Smooth muscle cell (in vitro differentiated cells): ENCODE data around the gene ADGRG2. TPM values are rescaled to one million over a fixed set of nuclear protein-coding genes. Genes with fewer than 3 reads are reported as not detected.
"Not testable (repeated sequence)": the region's sequence is repeated elsewhere in the genome, so short reads cannot be mapped to it uniquely, and the experiment has no call there.

Experiments used
- DNase-seq: peaks from one replicate; lab custom pipeline; 2025; ENCODE audit not compliant: unreplicated experiment; lab: John Stamatoyannopoulos, UW
- H2AFZ ChIP-seq: fragments of 200-600 bp; sonication (generic); 2 replicates; pipeline ENCODE4 v1.6.0; 2016; ENCODE audit warnings: antibody characterized with exemption, low read depth, mild to moderate bottlenecking
- H3F3A ChIP-seq: fragments of 200-600 bp; sonication (generic); 2 replicates; pipeline ENCODE4 v1.6.0; 2017; ENCODE audit warnings: antibody characterized with exemption, low read depth
- H3K27ac ChIP-seq: fragments of 200-600 bp; sonication (generic); 2 replicates; pipeline ENCODE4 v1.5.1; 2016; ENCODE audit warnings: low read depth, mild to moderate bottlenecking
- H3K27me3 ChIP-seq: fragments of 200-600 bp; sonication (generic); 2 replicates; pipeline ENCODE4 v1.6.1; 2016; ENCODE audit warnings: low read depth, mild to moderate bottlenecking
- H3K36me3 ChIP-seq: fragments of 200-600 bp; sonication (generic); 2 replicates; pipeline ENCODE4 v1.5.1; 2016; ENCODE audit warnings: low read depth
- H3K4me1 ChIP-seq: fragments of 200-600 bp; sonication (generic); 2 replicates; pipeline ENCODE4 v1.5.1; 2016; ENCODE audit warnings: low read depth
- H3K4me2 ChIP-seq: fragments of 200-600 bp; sonication (generic); 2 replicates; pipeline ENCODE4 v1.6.0; 2016; ENCODE audit warnings: mild to moderate bottlenecking
- H3K4me3 ChIP-seq: fragments of 200-600 bp; sonication (generic); 2 replicates; pipeline ENCODE4 v1.5.1; 2016; ENCODE audit warnings: mild to moderate bottlenecking
- H3K79me2 ChIP-seq: fragments of 200-600 bp; sonication (generic); 2 replicates; pipeline ENCODE4 v1.6.0; 2016; ENCODE audit warnings: low read depth, mild to moderate bottlenecking
- H3K9ac ChIP-seq: fragments of 200-600 bp; sonication (generic); 2 replicates; pipeline ENCODE4 v1.6.0; 2016; ENCODE audit warnings: low read depth
- H3K9me3 ChIP-seq: fragments of 200-600 bp; sonication (generic); replicated peaks from 2 replicates; pipeline ENCODE4 v1.5.1; 2016; ENCODE audit warnings: low read depth
- H4K20me1 ChIP-seq: fragments of 200-600 bp; sonication (generic); 2 replicates; pipeline ENCODE4 v1.6.0; 2016; ENCODE audit warnings: low read depth
- CTCF ChIP-seq: fragments of 200-600 bp; sonication (generic); IDR thresholded peaks from 2 replicates; pipeline ENCODE4 v1.5.1; 2017; ENCODE audit warnings: borderline replicate concordance, mild to moderate bottlenecking, antibody characterized with exemption; ENCODE audit not compliant: insufficient read depth, poor library complexity, severe bottlenecking
- WGBS: methylation state at CpG from one replicate; pipeline ENCODE4 v1.1.7; 2016; ENCODE audit warnings: low lambda C conversion rate; 5-methylcytosine and 5-hydroxymethylcytosine counted together
- polyA plus RNA-seq: library from polyadenylated mRNA; unstranded; fragments of >200 nt; fragmentation: Nextera tagmentation; extraction: Ambion mirVana; gene quantifications from 2 replicates; pipeline ENCODE4 v1.2.1, GENCODE V29; 2016
- total RNA-seq: library from RNA; depleted of rRNA; stranded (reverse); fragments of >200 nt; gene quantifications from 2 replicates; pipeline ENCODE4 v1.2.3, GENCODE V29; 2014

ADGRG2 gene
- total and polyA plus RNA-seq, 2 experiments from 2014 or later, result 0.09 TPM; not detected in 1

GRCh38 chrX:18983666-18984380 is 138.4 kb downstream of the ADGRG2 start, which contains the start of gene PHKA2:
TSS of gene PHKA2 (minus strand) at chrX:18984114. CDS start at chrX:18983932, 182 bp downstream.
- no peaks in the 10 kb centered on the region for H3K27me3 ChIP-seq
- no peaks in the 10 kb centered on the region for H3F3A ChIP-seq
- DNase-seq, result peak; percentile 39
- H3K4me2 ChIP-seq, result peak within 1 kb of the TSS; percentile 82
- TF ChIP-seq CTCF, result no peak
- peak within 1 kb of the TSS; percentile 67 for H3K27ac ChIP-seq
- H3K4me1 ChIP-seq, result peaks cover 4% of the 10 kb centered on the region
- peak within 1 kb of the TSS; percentile 76 for H2AFZ ChIP-seq
- H3K79me2 ChIP-seq, result no peaks in the 10 kb centered on the region
- peaks cover 3% of the 10 kb centered on the region for H3K9me3 ChIP-seq
- H3K4me3 ChIP-seq, result peak within 1 kb of the TSS; percentile 72
- WGBS, result 43% methylated on average over 35 of the region's 64 CpGs
- no peaks in the 10 kb centered on the region for H4K20me1 ChIP-seq
- H3K9ac ChIP-seq, result peak within 1 kb of the TSS; percentile 78
- H3K36me3 ChIP-seq, result no peaks in the 10 kb centered on the region

- no peak for TF ChIP-seq CTCF
- peaks cover 4% of the 10 kb centered on the region for H3K4me1 ChIP-seq
- H3K27me3 ChIP-seq, result no peaks in the 10 kb centered on the region
- no peak overlapping the region for H3K4me3 ChIP-seq
- no peak overlapping the region for H3K9ac ChIP-seq
- H4K20me1 ChIP-seq, result no peaks in the 10 kb centered on the region
- no peak overlapping the region for H2AFZ ChIP-seq
- no peaks in the 10 kb centered on the region for H3K36me3 ChIP-seq
- WGBS, result 88% methylated on average over 6 of the region's 6 CpGs
- H3K9me3 ChIP-seq, result peaks cover 3% of the 10 kb centered on the region
- no peak overlapping the region for H3K4me2 ChIP-seq
- H3K27ac ChIP-seq, result no peak overlapping the region
- no peak for DNase-seq
- H3K79me2 ChIP-seq, result no peaks in the 10 kb centered on the region
- no peaks in the 10 kb centered on the region for H3F3A ChIP-seq
Measured at GRCh38 chrX:18981124-18981807, 141.0 kb downstream of the ADGRG2 start.

- WGBS, result 70% methylated on average over 6 of the region's 6 CpGs
- H3K27ac ChIP-seq, H3K4me2 ChIP-seq, H3K9me3 ChIP-seq, H3K79me2 ChIP-seq, H3K27me3 ChIP-seq, H3F3A ChIP-seq, H2AFZ ChIP-seq, H3K9ac ChIP-seq, DNase-seq, H3K4me1 ChIP-seq, H3K4me3 ChIP-seq, H4K20me1 ChIP-seq, H3K36me3 ChIP-seq: not testable (repeated sequence)
Measured at GRCh38 chrX:18980262-18980661, 142.0 kb downstream of the ADGRG2 start.

- Histone ChIP-seq H3K27me3 (no peaks in the 10 kb centered on the region), H3K9ac (no peak overlapping the region), H2AFZ (no peak overlapping the region), H4K20me1 (no peaks in the 10 kb centered on the region), H3K27ac (no peak overlapping the region), H3K4me3 (no peak overlapping the region), H3F3A (no peaks in the 10 kb centered on the region), H3K4me1 (no peaks in the 10 kb centered on the region), H3K36me3 (no peaks in the 10 kb centered on the region), H3K9me3 (no peaks in the 10 kb centered on the region), H3K79me2 (no peaks in the 10 kb centered on the region), H3K4me2 (no peak overlapping the region)
- DNase-seq, result no peak
- WGBS, result 84% methylated on average over 7 of the region's 7 CpGs
- TF ChIP-seq CTCF, result no peak
Measured at GRCh38 chrX:18974993-18975392, 147.3 kb downstream of the ADGRG2 start.
